Mesenchymal stem cell (in vitro differentiated cells and primary cell): ENCODE results near the gene PYCR2. TPM values are rescaled to one million over a fixed set of nuclear protein-coding genes. Genes with fewer than 3 reads are reported as not detected.

Experiments
- DNase-seq: peaks from one replicate; pipeline ENCODE4 v3.0.0-alpha.2; 2013
- H2AFZ ChIP-seq: one replicate; pipeline ENCODE4 v1.6.1; 2013; ENCODE audit warnings: low read depth, mild to moderate bottlenecking, control low read depth, inconsistent platforms, low read length, moderate library complexity
- H2AK5ac ChIP-seq: 2 replicates; pipeline ENCODE4 v1.6.1; 2013; ENCODE audit warnings: low read length, moderate library complexity, mild to moderate bottlenecking, inconsistent platforms; ENCODE audit not compliant: severe bottlenecking
- H2BK120ac ChIP-seq: one replicate; pipeline ENCODE4 v1.6.1; 2013; ENCODE audit warnings: low read depth, mild to moderate bottlenecking, inconsistent platforms, low read length, moderate library complexity
- H2BK12ac ChIP-seq, 2 experiments: one replicate each; pipeline ENCODE4 v1.6.1; 2013; ENCODE audit warnings: inconsistent platforms in 2 of 2, low read length in 2 of 2, mild to moderate bottlenecking in 2 of 2, moderate library complexity in 2 of 2, control low read depth in 1 of 2
- H2BK15ac ChIP-seq: one replicate; pipeline ENCODE4 v1.6.1; 2013; ENCODE audit warnings: mild to moderate bottlenecking, low read depth, inconsistent platforms; ENCODE audit not compliant: poor library complexity, severe bottlenecking
- H2BK5ac ChIP-seq: 2 replicates; pipeline ENCODE4 v1.6.1; 2013; ENCODE audit warnings: low read depth, mild to moderate bottlenecking, low read length, control low read depth, inconsistent platforms; ENCODE audit not compliant: poor library complexity, severe bottlenecking
- H3K14ac ChIP-seq, 2 experiments: one replicate each; pipeline ENCODE4 v1.6.1; 2013; ENCODE audit warnings: inconsistent platforms in 2 of 2, low read length in 2 of 2, control low read depth in 1 of 2, mild to moderate bottlenecking in 1 of 2, moderate library complexity in 1 of 2
- H3K18ac ChIP-seq, 2 experiments: one replicate each; pipeline ENCODE4 v1.6.1; 2013; ENCODE audit warnings: inconsistent platforms in 2 of 2, low read length in 2 of 2, control low read depth in 1 of 2, low read depth in 1 of 2, mild to moderate bottlenecking in 1 of 2
- H3K23ac ChIP-seq, 2 experiments: one replicate each; pipeline ENCODE4 v1.6.1; 2013; ENCODE audit warnings: inconsistent platforms in 2 of 2, low read length in 2 of 2, mild to moderate bottlenecking in 2 of 2, moderate library complexity in 2 of 2, control low read depth in 1 of 2
- H3K27ac ChIP-seq: 2 replicates; pipeline ENCODE4 v1.5.1; 2013; ENCODE audit warnings: mild to moderate bottlenecking, moderate library complexity, low read length, control low read depth, inconsistent platforms; ENCODE audit not compliant: poor library complexity, severe bottlenecking
- H3K27me3 ChIP-seq, 2 experiments: 2 replicates each; pipeline versions ENCODE4 v1.6.1 to v1.7.0; 2013; ENCODE audit warnings: low read length in 2 of 2, mild to moderate bottlenecking in 2 of 2, moderate library complexity in 2 of 2, control low read depth in 1 of 2, inconsistent platforms in 1 of 2; ENCODE audit not compliant: control insufficient read depth in 1 of 2, insufficient read depth in 1 of 2
- H3K36me3 ChIP-seq, 2 experiments: 2 replicates each; pipeline versions ENCODE4 v1.6.1 to v1.7.0; 2013; ENCODE audit warnings: low read length in 2 of 2, control low read depth in 1 of 2, inconsistent platforms in 1 of 2, low read depth in 1 of 2, mild to moderate bottlenecking in 1 of 2; ENCODE audit not compliant: insufficient read depth in 2 of 2, control insufficient read depth in 1 of 2
- H3K4ac ChIP-seq, 2 experiments: one replicate each; pipeline ENCODE4 v1.6.1; 2013; ENCODE audit warnings: inconsistent platforms in 2 of 2, low read length in 2 of 2, mild to moderate bottlenecking in 2 of 2, moderate library complexity in 2 of 2, control low read depth in 1 of 2, low read depth in 1 of 2
- H3K4me1 ChIP-seq: 2 replicates; pipeline ENCODE4 v1.6.1; 2013; ENCODE audit warnings: low read depth, low read length, control low read depth; ENCODE audit not compliant: control insufficient read depth, insufficient read depth
- H3K4me2 ChIP-seq: 2 replicates; pipeline ENCODE4 v1.6.1; 2013; ENCODE audit warnings: low read length, mild to moderate bottlenecking, inconsistent platforms; ENCODE audit not compliant: poor library complexity, severe bottlenecking
- H3K4me3 ChIP-seq, 2 experiments: 2 replicates each; pipeline versions ENCODE4 v1.5.1 to v1.7.0; 2013; ENCODE audit warnings: low read length in 2 of 2, mild to moderate bottlenecking in 2 of 2, control low read depth in 1 of 2, low read depth in 1 of 2; ENCODE audit not compliant: insufficient read depth in 1 of 2
- H3K79me1 ChIP-seq: replicated peaks from 2 replicates; pipeline ENCODE4 v1.6.1; 2013; ENCODE audit warnings: mild to moderate bottlenecking, control low read depth, low read length, inconsistent platforms; ENCODE audit not compliant: poor library complexity, severe bottlenecking
- H3K9ac ChIP-seq: 2 replicates; pipeline ENCODE4 v1.7.0; 2013; ENCODE audit warnings: mild to moderate bottlenecking, low read length, moderate library complexity
- H3K9me3 ChIP-seq: 2 replicates; pipeline ENCODE4 v1.7.0; 2013; ENCODE audit warnings: mild to moderate bottlenecking, low read length; ENCODE audit not compliant: control insufficient read depth
- H4K8ac ChIP-seq: one replicate; pipeline ENCODE4 v1.6.1; 2013; ENCODE audit warnings: inconsistent platforms, mild to moderate bottlenecking, low read length, moderate library complexity
- H4K91ac ChIP-seq: one replicate; pipeline ENCODE4 v1.6.1; 2013; ENCODE audit warnings: mild to moderate bottlenecking, low read length, inconsistent platforms
- WGBS: methylation state at CpG from one replicate; pipeline ENCODE4 v1.1.7; 2013; ENCODE audit warnings: mixed read lengths; 5-methylcytosine and 5-hydroxymethylcytosine counted together
- small RNA-seq: library from polyadenylated mRNA; stranded (forward); fragments of <200 nt; extraction: miRNeasy Mini kit (QIAGEN cat#:217004); gene quantifications from one replicate; pipeline ENCODE3, GENCODE V24; 2013; ENCODE audit warnings: low read depth

Gene PYCR2

GRCh38 chr1:225872075-225872430 lies 52.0 kb downstream of the PYCR2 start:
- Histone ChIP-seq H4K91ac (no peak overlapping the region), H2BK12ac (no peak overlapping the region), H3K14ac (no peak overlapping the region), H3K4me3 (no peak overlapping the region), H2AK5ac (no peak overlapping the region), H2BK5ac (no peak overlapping the region), H3K23ac (no peak overlapping the region), H4K8ac (no peak overlapping the region), H3K9ac (no peak overlapping the region), H3K9me3 (no peaks in the 10 kb centered on the region), H3K18ac (no peak overlapping the region), H3K79me1 (peaks cover 5% of the 10 kb centered on the region), H2AFZ (no peak overlapping the region), H3K27me3 (no peaks in the 10 kb centered on the region), H3K36me3 (peaks cover 44 to 82% of the 10 kb centered on the region in 2 experiments), H3K4me2 (no peak overlapping the region), H2BK120ac (no peak overlapping the region), H3K4me1 (peaks cover 13% of the 10 kb centered on the region), H3K4ac (no peak overlapping the region), H3K27ac (no peak overlapping the region), H2BK15ac (no peak overlapping the region)
- no peak for DNase-seq
- WGBS, result 100% methylated on average over 1 of the region's 3 CpGs

GRCh38 chr1:225871359-225872074 lies 52.5 kb downstream of the PYCR2 start:
- peaks cover 45 to 83% of the 10 kb centered on the region in 2 experiments for H3K36me3 ChIP-seq
- 92% methylated on average over 8 of the region's 11 CpGs for WGBS
- no peak overlapping the region for H3K4ac ChIP-seq
- H2BK15ac ChIP-seq, result no peak overlapping the region
- peaks cover 5% of the 10 kb centered on the region for H3K79me1 ChIP-seq
- H2BK5ac ChIP-seq, result no peak overlapping the region
- no peak overlapping the region for H3K18ac ChIP-seq
- no peak overlapping the region for H2AK5ac ChIP-seq
- no peak overlapping the region for H2BK12ac ChIP-seq
- H3K14ac ChIP-seq, result no peak overlapping the region
- no peak overlapping the region for H4K91ac ChIP-seq
- H3K27me3 ChIP-seq, result no peaks in the 10 kb centered on the region
- H3K4me1 ChIP-seq, result peaks cover 15% of the 10 kb centered on the region
- no peak overlapping the region for H3K4me3 ChIP-seq
- H3K4me2 ChIP-seq, result no peak overlapping the region
- peak overlapping the region in 1 of 2 experiments; percentile 36 for H3K23ac ChIP-seq
- no peak overlapping the region for H2AFZ ChIP-seq
- no peak overlapping the region for H3K27ac ChIP-seq
- no peak overlapping the region for H4K8ac ChIP-seq
- no peak overlapping the region for H3K9ac ChIP-seq
- DNase-seq, result no peak
- H2BK120ac ChIP-seq, result no peak overlapping the region
- H3K9me3 ChIP-seq, result no peaks in the 10 kb centered on the region

GRCh38 chr1:225870911-225871310 lies 53.1 kb downstream of the PYCR2 start:
- Histone ChIP-seq H2BK12ac (no peak overlapping the region), H3K27ac (no peak overlapping the region), H2AFZ (no peak overlapping the region), H3K18ac (no peak overlapping the region), H4K8ac (no peak overlapping the region), H4K91ac (no peak overlapping the region), H2BK15ac (no peak overlapping the region), H3K23ac (no peak overlapping the region), H3K9ac (no peak overlapping the region), H3K36me3 (peaks cover 47 to 83% of the 10 kb centered on the region in 2 experiments), H3K4me1 (peaks cover 17% of the 10 kb centered on the region), H3K79me1 (peaks cover 2% of the 10 kb centered on the region), H3K9me3 (no peaks in the 10 kb centered on the region), H3K4me2 (no peak overlapping the region), H3K4ac (no peak overlapping the region), H3K27me3 (no peaks in the 10 kb centered on the region), H2AK5ac (no peak overlapping the region), H2BK5ac (no peak overlapping the region), H3K4me3 (no peak overlapping the region), H2BK120ac (no peak overlapping the region), H3K14ac (no peak overlapping the region)
- WGBS, result 82% methylated on average over 3 of the region's 3 CpGs
- no peak for DNase-seq

Small RNA genes within 50 kb of the gene (small RNA-seq; reads per million reads assigned to genes)
- gene AL117348.1 (not detected), gene NDUFA3P3 (not detected)
